HEK293 (cell line): ENCODE results near the gene ATP5F1D.

Experiments
- CTCF ChIP-seq: fragments of 450-650 bp; formaldehyde crosslinking; IDR thresholded peaks from 2 replicates; pipeline ENCODE4 v1.5.1; 2016; ENCODE audit warnings: missing biosample characterization, missing genetic modification characterization
- PBX3 ChIP-seq: sonication (generic); formaldehyde crosslinking; IDR thresholded peaks from 2 replicates; pipeline ENCODE4 v1.8.1; 2022; ENCODE audit warnings: mild to moderate bottlenecking, moderate library complexity, missing genetic modification reagents
- REPIN1 ChIP-seq: fragments of 450-650 bp; formaldehyde crosslinking; IDR thresholded peaks from 2 replicates; pipeline ENCODE4 v1.5.1; 2017; ENCODE audit warnings: missing biosample characterization, missing genetic modification characterization, low read depth
- REST ChIP-seq: fragments of 450-650 bp; formaldehyde crosslinking; IDR thresholded peaks from 2 replicates; pipeline ENCODE4 v1.5.1; 2016; ENCODE audit warnings: missing biosample characterization, missing genetic modification characterization
- ZBTB20 ChIP-seq: fragments of 450-650 bp; formaldehyde crosslinking; IDR thresholded peaks from 2 replicates; pipeline ENCODE4 v1.5.1; 2016; ENCODE audit warnings: missing biosample characterization, missing genetic modification characterization
- ZBTB7A ChIP-seq: fragments of 450-650 bp; formaldehyde crosslinking; IDR thresholded peaks from 2 replicates; pipeline ENCODE4 v1.5.1; 2016; ENCODE audit warnings: low read depth, missing biosample characterization, missing genetic modification characterization
- ZFP37 ChIP-seq: fragments of 450-650 bp; formaldehyde crosslinking; IDR thresholded peaks from 2 replicates; pipeline ENCODE4 v1.5.1; 2016; ENCODE audit warnings: missing biosample characterization, missing genetic modification characterization
- ZNF16 ChIP-seq: fragments of 450-650 bp; formaldehyde crosslinking; IDR thresholded peaks from 2 replicates; pipeline ENCODE4 v1.5.1; 2016; ENCODE audit warnings: low read depth, missing biosample characterization, missing genetic modification characterization
- ZNF18 ChIP-seq: fragments of 450-650 bp; formaldehyde crosslinking; IDR thresholded peaks from 2 replicates; pipeline ENCODE4 v1.5.1; 2016; ENCODE audit warnings: missing biosample characterization, missing genetic modification characterization
- ZNF184 ChIP-seq: fragments of 450-650 bp; IDR thresholded peaks from 2 replicates; pipeline ENCODE4 v1.5.1; 2018; ENCODE audit warnings: missing biosample characterization, mild to moderate bottlenecking, missing genetic modification characterization
- ZNF223 ChIP-seq: fragments of 450-650 bp; formaldehyde crosslinking; IDR thresholded peaks from 2 replicates; pipeline ENCODE4 v1.5.1; 2016; ENCODE audit warnings: missing biosample characterization, missing genetic modification characterization
- ZNF324 ChIP-seq: fragments of 450-650 bp; formaldehyde crosslinking; IDR thresholded peaks from 2 replicates; pipeline ENCODE4 v1.5.1; 2016; ENCODE audit warnings: missing biosample characterization, missing genetic modification characterization
- ZNF426 ChIP-seq: fragments of 450-650 bp; formaldehyde crosslinking; IDR thresholded peaks from 2 replicates; pipeline ENCODE4 v1.5.1; 2017; ENCODE audit warnings: missing biosample characterization, missing genetic modification characterization, mild to moderate bottlenecking, inconsistent platforms, moderate library complexity
- ZNF777 ChIP-seq: fragments of 450-650 bp; formaldehyde crosslinking; IDR thresholded peaks from 2 replicates; pipeline ENCODE4 v1.5.1; 2017; ENCODE audit warnings: missing biosample characterization, missing genetic modification characterization, borderline replicate concordance

DNA sequence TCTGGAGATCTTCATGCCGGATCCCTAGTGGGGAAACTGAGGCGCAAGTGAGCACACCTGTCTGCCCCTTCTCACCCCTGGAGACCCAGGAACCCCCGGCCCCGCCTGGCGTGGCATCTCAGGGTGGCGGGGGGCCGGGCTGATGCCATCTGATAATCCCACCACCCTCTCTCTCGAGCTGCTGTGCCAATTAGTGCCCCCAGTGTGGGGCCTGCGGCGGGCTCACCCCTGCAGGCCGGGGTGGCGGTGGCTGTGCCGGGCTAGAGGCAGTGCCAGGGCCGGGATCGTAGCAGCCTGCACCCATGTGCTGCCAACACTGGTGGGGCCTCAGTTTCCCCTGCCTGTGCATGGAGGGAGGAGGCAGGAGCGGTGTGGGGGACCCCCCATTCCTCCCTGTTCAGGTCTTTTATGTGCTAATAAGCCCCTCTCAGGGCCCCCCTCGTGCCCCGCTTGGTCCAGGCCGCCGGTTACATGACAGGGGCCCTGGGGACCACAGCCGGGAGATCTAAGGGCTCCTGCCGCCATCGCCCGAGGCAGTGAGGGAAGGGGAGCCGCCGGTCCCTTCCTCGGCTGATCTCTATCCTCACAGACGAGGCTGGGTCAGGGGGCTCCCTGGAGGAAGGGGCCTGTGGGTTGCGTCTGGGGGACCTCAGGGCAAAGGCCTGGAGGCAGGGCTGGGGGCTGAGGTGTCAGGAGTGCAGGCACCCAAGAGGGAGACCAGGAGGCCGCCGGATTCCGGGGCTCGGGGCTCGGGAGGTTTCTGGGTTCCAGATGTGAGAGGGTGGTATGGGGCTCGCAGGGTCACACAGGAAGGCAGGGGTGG lies 52.4 kb downstream of the ATP5F1D start:
- TF ChIP-seq ZBTB20 (tag by site-specific recombination) (no peak), ZNF184 (tag by site-specific recombination) (no peak), ZNF223 (tag by site-specific recombination) (no peak), REPIN1 (tag by site-specific recombination) (no peak), ZNF16 (tag by site-specific recombination) (no peak), ZNF426 (tag by site-specific recombination) (no peak), CTCF (tag by site-specific recombination) (no peak), ZNF777 (tag by site-specific recombination) (no peak), ZFP37 (no peak), REST (tag by site-specific recombination) (no peak), ZNF18 (tag by site-specific recombination) (no peak), ZBTB7A (no peak), PBX3 (CRISPR knock-in tag) (no peak), ZNF324 (tag by site-specific recombination) (no peak)
